Stimulated activated CD4-positive, alpha-beta T cell treated with anti-CD3 and anti-CD28 coated beads, Interleukin-1b, Interleukin-23, amount 100 ng/mL, for 48 hours (primary cell): ENCODE measurements around the gene SCML2.
"Not testable (repeated sequence)": the region's sequence is repeated elsewhere in the genome, so short reads cannot be mapped to it uniquely, and the experiment has no call there.

Source experiments
- DNase-seq: peaks from one replicate; pipeline ENCODE4 v3.0.0-alpha.2; 2020

Gene SCML2

DNA sequence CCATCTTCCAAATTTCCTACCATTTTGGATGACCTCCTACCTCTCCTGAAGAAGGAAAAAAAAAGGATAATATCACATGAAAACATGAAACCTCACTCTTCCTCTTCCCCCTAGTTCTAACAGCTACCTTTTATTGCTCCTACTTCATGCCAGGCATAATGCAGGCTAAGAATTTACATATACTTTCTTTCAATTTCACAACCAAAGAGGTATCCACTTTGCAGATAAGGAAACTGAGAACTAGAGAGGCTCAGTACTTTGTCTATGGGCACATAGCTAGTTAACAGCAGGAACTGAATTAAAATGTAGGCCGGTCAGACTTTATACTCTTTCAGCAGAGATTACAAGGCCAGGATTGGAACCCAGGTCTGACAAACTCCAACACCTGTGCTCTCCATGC, 99.4 kb downstream of the SCML2 start:
- no peak for DNase-seq

DNA sequence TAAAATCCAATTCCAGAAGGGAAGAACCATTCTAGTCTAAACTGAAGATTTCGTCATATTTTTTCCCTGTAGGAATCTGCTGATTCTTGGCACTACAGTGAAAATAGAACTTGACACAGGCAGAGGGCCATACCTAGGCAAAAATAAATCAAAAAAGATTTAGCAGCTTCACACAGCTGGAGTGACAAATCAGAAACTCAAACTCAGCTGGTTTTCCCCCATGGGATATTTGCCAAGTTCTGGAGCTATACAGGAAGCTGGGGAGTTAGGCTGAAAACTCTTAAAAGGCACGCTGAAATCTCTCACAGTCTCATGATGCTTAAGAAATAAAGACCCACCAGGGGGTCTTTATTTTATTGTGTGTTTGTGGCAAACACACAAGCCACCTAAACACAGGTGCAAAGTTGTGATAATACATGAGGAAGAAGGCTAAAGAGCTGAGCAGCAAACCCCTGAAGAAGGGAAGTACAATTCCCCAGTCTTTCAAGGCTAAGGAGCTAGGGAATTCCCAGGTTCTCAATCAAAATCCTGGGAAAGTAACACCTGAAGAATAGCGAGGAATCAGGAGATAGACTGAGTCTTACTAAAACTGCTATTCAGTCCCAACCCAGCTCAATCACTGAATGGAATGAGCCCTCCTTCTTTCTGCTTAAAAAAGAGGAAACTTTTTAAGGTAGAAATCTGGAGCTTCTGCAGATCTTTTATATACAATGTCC, 101.7 kb downstream of the SCML2 start:
- DNase-seq: no peak

DNA sequence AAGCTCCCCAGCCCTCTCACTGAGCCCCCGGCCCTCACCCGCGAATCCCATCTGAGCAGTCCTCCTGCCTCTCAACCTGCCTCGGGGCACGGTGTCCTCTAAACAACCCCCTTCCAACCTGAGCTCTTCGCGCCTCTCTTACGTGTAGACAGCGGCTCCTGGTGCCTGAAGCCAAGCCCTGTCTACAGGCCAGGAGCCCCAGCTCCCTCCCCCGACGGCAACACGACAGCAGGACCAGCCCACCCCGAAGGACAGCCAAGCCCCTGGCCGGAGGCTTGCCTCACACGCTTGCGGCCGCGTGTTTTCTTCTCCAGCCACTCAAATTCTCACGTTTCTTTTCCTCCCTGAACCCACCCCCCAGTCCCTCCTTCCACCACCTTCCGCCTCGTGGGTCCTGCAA, 124.8 kb downstream of the SCML2 start:
- DNase-seq: not testable (repeated sequence)

DNA sequence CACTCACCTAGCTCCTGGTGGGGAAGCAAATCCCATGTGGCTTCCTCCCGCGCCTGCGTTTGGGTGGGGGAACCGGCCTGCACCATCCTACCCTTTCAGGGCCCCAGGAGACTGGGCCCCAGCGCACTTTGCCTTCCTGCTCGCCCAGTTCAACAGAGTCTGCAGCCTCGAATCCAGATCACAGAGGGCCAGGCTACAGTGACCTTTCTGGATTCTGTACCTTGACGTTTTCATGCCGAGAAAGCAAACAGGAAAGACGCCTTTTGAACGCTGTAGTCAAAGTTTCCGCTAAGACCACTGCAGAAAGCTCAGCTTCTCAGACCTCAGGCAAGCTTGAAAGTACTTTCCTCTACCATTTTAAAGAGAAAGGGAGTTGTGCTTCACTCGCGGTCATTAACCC, 126.4 kb downstream of the SCML2 start:
- no peak for DNase-seq

- DNase-seq: no peak
Measured at GRCh38 chrX:18227458-18227857, 127.0 kb downstream of the SCML2 start.

GRCh38 chrX:18220786-18221185, 133.7 kb downstream of the SCML2 start, which contains the start of gene BEND2:
Gene BEND2 (minus strand): TSS chrX:18220886. CDS start chrX:18220750, 136 bp downstream.
- DNase-seq: no peak

GRCh38 chrX:18210470-18210869, 144.0 kb downstream of the SCML2 start:
- no peak for DNase-seq

DNA sequence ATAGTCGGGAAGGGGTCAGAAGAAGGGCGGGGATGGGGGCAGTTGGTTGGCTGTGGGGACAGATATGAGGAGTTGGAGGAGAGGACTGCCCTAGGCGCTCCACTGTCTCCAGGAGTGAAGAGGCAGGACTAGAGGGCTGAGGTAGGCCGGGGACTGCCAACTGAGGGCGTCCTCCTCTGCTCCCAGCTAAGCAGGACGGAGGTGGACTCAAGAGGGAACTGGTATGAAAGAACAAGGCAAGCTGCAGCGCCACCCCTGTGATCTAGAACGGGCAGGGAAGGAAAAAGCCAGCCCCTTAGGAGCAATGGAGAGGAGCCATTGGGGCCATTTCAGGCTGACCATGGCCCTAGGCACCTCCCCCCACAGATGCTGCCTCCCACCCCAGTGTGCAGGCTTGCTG, 147.8 kb downstream of the SCML2 start:
- DNase-seq: no peak

DNA sequence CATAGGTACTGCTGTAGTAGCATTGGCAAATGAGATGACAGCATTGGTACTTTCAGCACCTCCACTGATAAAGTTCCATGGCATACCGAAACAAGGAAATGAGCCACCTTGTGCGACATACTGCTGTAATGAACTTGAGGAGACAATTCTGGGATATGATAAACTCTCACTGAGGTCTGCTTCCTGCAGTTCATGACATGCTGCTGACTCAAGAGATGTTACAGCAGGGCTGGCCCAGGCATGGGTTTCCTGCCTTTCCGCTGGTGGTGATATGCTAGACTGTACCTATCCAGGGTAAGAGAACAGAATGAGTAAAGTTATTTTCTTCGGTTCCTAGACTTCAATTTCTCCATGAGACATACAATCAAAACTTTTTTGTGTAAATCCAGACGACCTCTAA, 150.9 kb downstream of the SCML2 start:
- DNase-seq: no peak

DNA sequence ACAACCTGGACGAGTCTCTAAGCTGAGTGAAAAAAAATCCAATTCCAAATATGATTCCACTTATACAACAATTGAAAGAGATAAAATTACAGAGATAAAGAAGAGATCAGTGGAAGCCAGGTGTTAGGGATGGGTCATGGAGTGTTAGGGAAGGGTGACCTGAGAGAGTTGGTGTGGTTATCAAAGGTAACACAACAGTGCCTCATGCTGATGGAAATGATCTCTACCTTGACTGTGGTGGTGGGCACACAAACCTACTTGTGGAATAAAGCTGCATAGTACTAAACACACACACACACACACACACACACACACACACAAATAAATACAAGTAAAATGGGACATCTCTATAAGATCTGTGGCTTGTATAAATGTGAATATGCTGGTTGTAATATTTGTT, 159.8 kb downstream of the SCML2 start:
- no peak for DNase-seq
